T-helper 9 cell (primary cell): ENCODE data around the gene PRX.
"Not testable (repeated sequence)": the region's sequence is repeated elsewhere in the genome, so short reads cannot be mapped to it uniquely, and the experiment has no call there.

Source experiments
- DNase-seq: peaks from one replicate; pipeline ENCODE4 v3.0.0-alpha.2; 2020

Gene PRX

GRCh38 chr19:40389404-40390083, 23.6 kb downstream of the PRX start:
- DNase-seq, result no peak

- DNase-seq, result no peak
Measured at GRCh38 chr19:40388481-40388880, 24.7 kb downstream of the PRX start.

- no peak for DNase-seq
Measured at GRCh38 chr19:40387155-40387554, 26.0 kb downstream of the PRX start.

GRCh38 chr19:40383668-40384248, 29.4 kb downstream of the PRX start:
- no peak for DNase-seq

GRCh38 chr19:40381321-40381720, 31.9 kb downstream of the PRX start:
- no peak for DNase-seq

GRCh38 chr19:40380199-40381037, 32.8 kb downstream of the PRX start:
- no peak for DNase-seq

GRCh38 chr19:40379446-40380198, 33.6 kb downstream of the PRX start:
- DNase-seq, result no peak

GRCh38 chr19:40378509-40378908, 34.7 kb downstream of the PRX start:
- DNase-seq, result no peak

GRCh38 chr19:40377876-40378385, 35.2 kb downstream of the PRX start:
- no peak for DNase-seq

- DNase-seq, result no peak
Measured at GRCh38 chr19:40376286-40376862, 36.8 kb downstream of the PRX start.

GRCh38 chr19:40374084-40374483, 39.1 kb downstream of the PRX start:
- DNase-seq, result no peak

- DNase-seq, result no peak
Measured at GRCh38 chr19:40371802-40372122, 41.4 kb downstream of the PRX start.

- no peak for DNase-seq
Measured at GRCh38 chr19:40370997-40371801, 42.0 kb downstream of the PRX start.

- not testable (repeated sequence) for DNase-seq
Measured at GRCh38 chr19:40370253-40370652, 42.9 kb downstream of the PRX start.

- no peak for DNase-seq
Measured at GRCh38 chr19:40369797-40370196, 43.4 kb downstream of the PRX start.

GRCh38 chr19:40367577-40368434, 45.4 kb downstream of the PRX start:
- no peak for DNase-seq

GRCh38 chr19:40366697-40367561, 46.2 kb downstream of the PRX start:
- DNase-seq, result no peak

- peak; percentile 18 for DNase-seq
Measured at GRCh38 chr19:40365613-40366401, 47.4 kb downstream of the PRX start.

GRCh38 chr19:40365010-40365409, 48.2 kb downstream of the PRX start:
- no peak for DNase-seq
